ENCODE data around the gene RHBDD2. TPM values are rescaled to one million over a fixed set of nuclear protein-coding genes. Genes with fewer than 3 reads are reported as not detected.
A peak's percentile ranks its signal among the peaks of the same experiment; 100 is the strongest.

The RHBDD2 gene
- total and polyA plus RNA-seq, 4 experiments from 2014 or later: 47.1 to 119 (median 80.7) TPM

- peaks cover 13 to 17% of the 10 kb centered on the region in 2 donors for H3K36me3 Mint-ChIP-seq
- peaks cover 12 to 47% (median 21%) of the 10 kb centered on the region in 4 donors for H3K4me1 Mint-ChIP-seq
- H3K27ac Mint-ChIP-seq: peak overlapping the region in 3 of 7 donors; percentile 1 to 70 (median 36)
- no peaks in the 10 kb centered on the region for H3K36me3 ChIP-seq (ENCODE audit: insufficient read depth, low read length)
- H3K4me1 ChIP-seq (ENCODE audit: insufficient read depth, low read length): peaks cover 12% of the 10 kb centered on the region
- H3K27ac ChIP-seq (ENCODE audit: low read depth, low read length): no peak overlapping the region
- no peaks in the 10 kb centered on the region for H3K9me3 ChIP-seq (ENCODE audit: control insufficient read depth in 1 of 2, low read length in 2 of 2)
- intact Hi-C loops (cut with micrococcal nuclease): no loop called here
- no peaks in the 10 kb centered on the region for H3K27me3 ChIP-seq (ENCODE audit: insufficient read depth, low read length)
- no peaks in the 10 kb centered on the region for H3K9me3 Mint-ChIP-seq
- no peak overlapping the region for H3K4me3 ChIP-seq (ENCODE audit: low read length in 2 of 2)
- CTCF ChIA-PET (ENCODE audit: partially characterized antibody): interaction anchor here (1.1 to 1.4 kb wide), 2 partner anchors 10 to 94 kb away, joined by 4 read pairs; no protein-coding TSS in a partner anchor
- no peak for DNase-seq
- H3K4me3 Mint-ChIP-seq: no peak overlapping the region
- POLR2A ChIA-PET (ENCODE audit: partially characterized antibody): interaction anchor here (1.3 to 1.4 kb wide), 2 partner anchors 10 kb away, joined by 4 to 7 read pairs; partner anchors contain the start of gene POR
- no peaks in the 10 kb centered on the region for H3K27me3 Mint-ChIP-seq
These were observed 47.0 kb downstream of the RHBDD2 start for GRCh38 chr7:75925717-75926435.

- Histone ChIP-seq H3K36me3 (ENCODE audit: insufficient read depth, low read length) (no peaks in the 10 kb centered on the region), H3K27me3 (ENCODE audit: insufficient read depth, low read length) (no peaks in the 10 kb centered on the region), H3K4me1 (ENCODE audit: insufficient read depth, low read length) (peaks cover 12% of the 10 kb centered on the region), H3K27ac (ENCODE audit: low read depth, low read length) (no peak overlapping the region), H3K4me3 (ENCODE audit: low read length in 2 of 2) (no peak overlapping the region), H3K9me3 (ENCODE audit: control insufficient read depth in 1 of 2, low read length in 2 of 2) (no peaks in the 10 kb centered on the region)
- H3K4me3 Mint-ChIP-seq: peak overlapping the region in 4 of 8 donors; percentile 13 to 46 (median 40)
- peaks cover 0 to 2% (median 0%) of the 10 kb centered on the region in 8 donors for H3K9me3 Mint-ChIP-seq
- no peaks in the 10 kb centered on the region for H3K27me3 Mint-ChIP-seq
- POLR2A ChIA-PET (ENCODE audit: partially characterized antibody): no interaction called here
- intact Hi-C loops (cut with micrococcal nuclease): no loop called here
- peak overlapping the region; percentile 25 to 85 (median 68) for H3K27ac Mint-ChIP-seq
- H3K4me1 Mint-ChIP-seq: peaks cover 11 to 35% (median 19%) of the 10 kb centered on the region in 4 donors
- peaks cover 9 to 16% of the 10 kb centered on the region in 2 donors for H3K36me3 Mint-ChIP-seq
- peak in 4 of 5 donors; percentile 13 to 31 (median 23) for DNase-seq
- CTCF ChIA-PET (ENCODE audit: partially characterized antibody): no interaction called here
These were observed 49.7 kb downstream of the RHBDD2 start for GRCh38 chr7:75928568-75928914.

GRCh38 chr7:75931680-75932079, 52.8 kb downstream of the RHBDD2 start:
- Mint-ChIP-seq H3K36me3 (peaks cover 10 to 25% of the 10 kb centered on the region in 2 donors), H3K4me1 (peaks cover 11 to 30% (median 17%) of the 10 kb centered on the region in 4 donors), H3K27me3 (no peaks in the 10 kb centered on the region), H3K9me3 (peaks cover 0 to 10% (median 0%) of the 10 kb centered on the region in 8 donors), H3K27ac (peak overlapping the region in 1 of 7 donors; percentile 32), H3K4me3 (no peak overlapping the region)
- no peak overlapping the region for H3K4me3 ChIP-seq (ENCODE audit: low read length in 2 of 2)
- peaks cover 12% of the 10 kb centered on the region for H3K4me1 ChIP-seq (ENCODE audit: insufficient read depth, low read length)
- ChIA-PET POLR2A (ENCODE audit: partially characterized antibody) (interaction anchor here (0.6 kb wide), 1 partner anchor 21 kb away, joined by 4 read pairs; no protein-coding TSS in a partner anchor), CTCF (ENCODE audit: partially characterized antibody) (no interaction called here)
- DNase-seq: no peak
- intact Hi-C loops (cut with micrococcal nuclease): no loop called here
- no peaks in the 10 kb centered on the region for H3K27me3 ChIP-seq (ENCODE audit: insufficient read depth, low read length)
- no peaks in the 10 kb centered on the region for H3K9me3 ChIP-seq (ENCODE audit: control insufficient read depth in 1 of 2, low read length in 2 of 2)
- no peak overlapping the region for H3K27ac ChIP-seq (ENCODE audit: low read depth, low read length)
- H3K36me3 ChIP-seq (ENCODE audit: insufficient read depth, low read length): no peaks in the 10 kb centered on the region

- Mint-ChIP-seq H3K36me3 (peaks cover 6 to 16% of the 10 kb centered on the region in 2 donors), H3K27ac (no peak overlapping the region), H3K9me3 (peaks cover 0 to 9% (median 0%) of the 10 kb centered on the region in 8 donors), H3K4me3 (no peak overlapping the region), H3K4me1 (peaks cover 0 to 9% (median 5%) of the 10 kb centered on the region in 4 donors), H3K27me3 (no peaks in the 10 kb centered on the region)
- ChIA-PET POLR2A (ENCODE audit: partially characterized antibody) (interaction anchor here (0.9 kb wide), 1 partner anchor 24 kb away, joined by 3 read pairs; the partner anchor contains the start of gene POR), CTCF (ENCODE audit: partially characterized antibody) (no interaction called here)
- no peaks in the 10 kb centered on the region for H3K36me3 ChIP-seq (ENCODE audit: insufficient read depth, low read length)
- intact Hi-C loops (cut with micrococcal nuclease): no loop called here
- no peak for DNase-seq
- no peak overlapping the region for H3K27ac ChIP-seq (ENCODE audit: low read depth, low read length)
- no peak overlapping the region for H3K4me3 ChIP-seq (ENCODE audit: low read length in 2 of 2)
- H3K27me3 ChIP-seq (ENCODE audit: insufficient read depth, low read length): no peaks in the 10 kb centered on the region
- no peaks in the 10 kb centered on the region for H3K9me3 ChIP-seq (ENCODE audit: control insufficient read depth in 1 of 2, low read length in 2 of 2)
- no peaks in the 10 kb centered on the region for H3K4me1 ChIP-seq (ENCODE audit: insufficient read depth, low read length)
These were observed 59.3 kb downstream of the RHBDD2 start for GRCh38 chr7:75937958-75938786.

Small RNA genes within 50 kb of the gene (microRNA-seq; reads per million reads assigned to microRNA genes)
- gene MIR4651 (ENCODE audit: borderline microRNAs expressed, borderline number of aligned reads, borderline replicate concordance): 0.72 reads per million

Other genes with a start within 250 kb of the RHBDD2 start
- 1 to 10 TPM; 3.1 to 3.5 TPM for gene HIP1, start 140.1 kb upstream of the RHBDD2 start, total RNA-seq
- gene HIP1, start 140.1 kb upstream of the RHBDD2 start, polyA plus RNA-seq: 1 to 10 TPM in 1 of 2 donors, not detected in 1; 2.2 TPM
- not detected for gene CCL26, start 106.8 kb upstream of the RHBDD2 start, total RNA-seq
- not detected for gene CCL26, start 106.8 kb upstream of the RHBDD2 start, polyA plus RNA-seq
- gene CCL24, start 65.2 kb upstream of the RHBDD2 start, total RNA-seq: not detected
- gene CCL24, start 65.2 kb upstream of the RHBDD2 start, polyA plus RNA-seq: not detected
- gene POR, start 36.1 kb downstream of the RHBDD2 start, total RNA-seq: 10 to 100 TPM; 60.2 to 71.1 TPM
- gene POR, start 36.1 kb downstream of the RHBDD2 start, polyA plus RNA-seq: 10 to 100 TPM; 45.6 to 47.7 TPM
- 10 to 100 TPM; 27.4 to 31.2 TPM for gene TMEM120A, start 115.6 kb downstream of the RHBDD2 start, total RNA-seq
- 10 to 100 TPM; 24.1 to 38.1 TPM for gene TMEM120A, start 115.6 kb downstream of the RHBDD2 start, polyA plus RNA-seq
- 10 to 100 TPM; 18.9 to 23.9 TPM for gene STYXL1, start 169.0 kb downstream of the RHBDD2 start, total RNA-seq
- 10 to 100 TPM; 43.5 to 71.0 TPM for gene STYXL1, start 169.0 kb downstream of the RHBDD2 start, polyA plus RNA-seq
- gene MDH2, start 169.1 kb downstream of the RHBDD2 start, total RNA-seq: 10 to 100 TPM; 79.8 to 80.1 TPM
- gene MDH2, start 169.1 kb downstream of the RHBDD2 start, polyA plus RNA-seq: 100 to 1,000 TPM; 155 to 159 TPM